Inflammatory macrophage treated with lipopolysaccharide for 4 hours (primary cell): ENCODE data around the gene GDF10.

Experiments
- DNase-seq: peaks from one replicate; pipeline ENCODE4 v3.0.0-alpha.2; 2020

The GDF10 gene

GRCh38 chr10:47357131-47357582 lies 57.2 kb downstream of the GDF10 start:
- no peak for DNase-seq

DNA sequence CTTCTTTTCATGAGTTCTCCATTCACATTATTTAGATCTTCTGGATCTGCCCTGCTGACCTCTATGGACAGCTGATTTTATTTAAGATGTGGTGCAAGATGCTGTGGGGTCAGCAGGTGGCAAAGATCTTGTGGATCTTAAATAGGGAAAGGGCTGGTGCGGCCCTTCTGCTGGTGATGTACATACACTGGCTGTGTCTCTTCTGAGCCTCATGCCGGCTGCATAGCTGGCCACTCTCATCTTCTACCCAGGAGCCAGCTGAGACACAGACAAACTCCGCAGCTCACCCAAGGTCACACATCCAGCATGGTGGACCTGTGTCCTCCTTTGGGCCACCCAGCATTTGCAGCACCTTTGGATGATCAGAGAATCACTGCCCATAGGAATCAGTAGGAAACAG lies 57.9 kb downstream of the GDF10 start:
- no peak for DNase-seq

DNA sequence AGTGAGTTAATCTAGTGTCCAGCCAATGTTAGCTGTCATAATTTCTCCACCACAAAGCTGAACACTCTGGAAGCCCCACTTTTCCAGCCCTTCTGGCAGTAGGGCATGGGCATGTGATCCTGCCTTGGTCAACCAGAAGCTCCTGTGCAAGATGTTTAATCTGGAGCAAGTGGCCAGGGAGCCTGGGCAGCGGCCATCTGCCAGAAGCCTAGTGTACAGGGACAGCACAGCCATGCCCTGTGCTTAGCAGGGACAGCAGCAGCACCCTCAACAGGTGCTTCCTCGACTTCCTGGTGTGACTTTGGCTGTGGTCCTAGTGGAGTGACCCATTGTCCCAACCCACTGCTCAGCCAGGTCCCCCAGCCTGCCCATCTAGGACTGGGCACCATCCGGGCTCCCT lies 58.5 kb downstream of the GDF10 start:
- DNase-seq, result no peak

DNA sequence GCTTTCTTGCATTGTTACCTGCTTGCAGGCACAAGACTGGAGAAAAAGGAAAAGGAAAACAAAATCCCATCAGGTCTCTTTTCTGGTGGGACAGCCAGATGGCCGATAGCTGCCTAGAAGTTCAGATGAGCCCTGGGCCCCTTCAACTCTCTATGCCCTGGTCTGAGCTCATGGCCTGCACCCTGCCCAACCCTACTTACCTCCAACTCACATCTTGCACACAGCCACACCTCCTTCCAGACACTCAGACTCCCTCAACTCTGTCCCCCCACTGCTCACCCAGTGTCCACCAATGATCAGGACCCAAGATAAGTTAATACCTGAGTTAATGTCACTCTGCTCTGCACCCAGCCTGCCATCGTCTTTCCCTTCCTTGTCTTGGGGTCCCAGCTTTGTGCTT lies 59.1 kb downstream of the GDF10 start:
- DNase-seq, result no peak

DNA sequence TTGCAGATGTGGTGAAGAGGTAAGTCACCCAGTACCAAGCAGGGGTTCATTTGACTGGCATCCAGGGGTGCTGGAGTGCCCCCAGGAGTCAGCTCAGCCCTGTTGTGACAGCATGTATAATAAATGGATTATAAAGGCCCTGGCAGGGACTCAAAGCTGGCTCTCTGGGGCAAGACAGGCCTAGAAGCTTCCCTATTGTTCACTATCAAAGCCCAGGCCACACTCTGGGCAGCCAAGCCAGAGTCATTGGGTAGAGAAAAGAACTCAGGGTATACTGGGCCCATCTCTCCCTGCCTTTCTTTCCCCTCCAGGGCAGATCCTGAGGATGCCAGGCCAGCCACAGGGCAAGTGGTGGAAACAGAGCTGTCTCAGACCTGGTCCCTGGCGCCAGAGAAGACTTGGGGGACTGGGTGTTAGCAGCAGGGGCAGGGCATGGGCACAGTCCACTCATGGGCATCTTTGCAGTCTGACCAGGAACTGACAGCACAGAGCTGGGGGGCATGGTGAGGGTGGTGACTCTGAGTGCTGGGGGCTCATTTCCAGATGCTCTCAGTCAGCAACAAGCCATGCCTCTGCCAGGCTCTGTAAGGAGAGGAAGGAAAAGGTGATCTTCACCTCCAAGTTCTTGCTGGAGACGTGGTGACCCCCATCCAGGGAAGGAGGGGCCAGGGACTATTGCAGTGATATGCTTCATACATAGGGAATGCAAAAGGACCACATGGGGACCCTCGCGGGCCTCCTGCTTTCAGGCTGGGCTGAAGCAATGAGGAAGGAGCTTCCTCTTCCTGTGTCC lies 59.8 kb downstream of the GDF10 start:
- DNase-seq, result no peak

GRCh38 chr10:47360419-47361040 lies 60.5 kb downstream of the GDF10 start:
- no peak for DNase-seq

DNA sequence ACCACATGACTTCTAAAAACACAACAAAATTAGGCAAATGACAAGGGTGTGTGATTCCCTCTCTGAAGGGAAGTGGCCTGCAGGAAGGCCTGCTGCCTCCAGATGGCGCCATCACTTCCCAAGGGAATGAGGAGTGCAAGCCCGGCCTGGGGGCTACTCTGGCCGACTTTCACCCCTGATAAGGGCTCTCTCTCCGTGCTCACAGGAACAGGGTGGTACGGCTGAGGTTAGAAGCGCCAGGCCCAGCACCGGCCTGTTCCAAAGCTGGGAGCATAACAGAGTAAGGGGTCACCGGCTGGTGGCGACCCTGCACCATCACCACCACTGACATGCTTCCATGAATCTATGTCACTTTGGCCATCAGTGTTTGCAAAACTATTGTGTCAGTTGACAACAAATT lies 61.3 kb downstream of the GDF10 start:
- peak; percentile 30 for DNase-seq

- DNase-seq, result no peak
These were observed 62.2 kb downstream of the GDF10 start for GRCh38 chr10:47362199-47362598.
